Upper lobe of right lung (tissue), 1 donor: Measurements from ENCODE around the gene SDS. TPM values are rescaled to one million over a fixed set of nuclear protein-coding genes. Genes with fewer than 3 reads are reported as not detected.

ENCODE experiments used
- ATAC-seq: fragments of 200-7000 bp; cut with Tn5 transposase; one replicate; pipeline ENCODE4 v1.9.1; 2020; ENCODE audit warnings: mild to moderate bottlenecking, moderate library complexity
- DNase-seq: peaks from one replicate; pipeline ENCODE4 v3.0.0-alpha.2; 2020
- H3K27ac ChIP-seq: fragments of 200-600 bp; one replicate; pipeline ENCODE4 v1.8.0; 2022
- H3K27me3 ChIP-seq: fragments of 200-600 bp; one replicate; pipeline ENCODE4 v1.8.0; 2022; ENCODE audit warnings: mild to moderate bottlenecking
- H3K36me3 ChIP-seq: fragments of 200-600 bp; one replicate; pipeline ENCODE4 v1.8.0; 2022
- H3K4me1 ChIP-seq: fragments of 200-600 bp; one replicate; pipeline ENCODE4 v1.8.0; 2022
- H3K4me3 ChIP-seq: fragments of 200-600 bp; one replicate; pipeline ENCODE4 v1.8.0; 2022; ENCODE audit warnings: mild to moderate bottlenecking
- H3K9me3 ChIP-seq: fragments of 200-600 bp; one replicate; pipeline ENCODE4 v1.8.0; 2022
- intact Hi-C: fragments of 100-400 bp; cut with DNase I; formaldehyde crosslinking; loops from one replicate; pipeline ENCODE4 v1.11.0; 2022
- total RNA-seq: library from RNA; stranded (reverse); fragmentation: NEBNext Ultra II Directional; extraction: Animal tissue kit (Norgen Biotek cat#: 25700); gene quantifications from one replicate; pipeline ENCODE4 v1.2.1, GENCODE V29; 2021
- TF ChIP-seq, protein P1 (sequence below): fragments of 200-600 bp; IDR thresholded peaks from one replicate; pipeline ENCODE4 v1.8.0; 2022; ENCODE audit warnings: antibody characterized with exemption
- donor health status: DM: no; HTN: yes; CAD: no; lungs with severe emphysema.

SDS gene
- total RNA-seq, 1 donor from 2014 or later = 2.4 TPM

- Histone ChIP-seq H3K4me3 (no peak overlapping the region), H3K4me1 (no peaks in the 10 kb centered on the region), H3K36me3 (no peaks in the 10 kb centered on the region), H3K27me3 (no peaks in the 10 kb centered on the region), H3K9me3 (no peaks in the 10 kb centered on the region), H3K27ac (no peak overlapping the region)
- TF ChIP-seq, protein P1, sequence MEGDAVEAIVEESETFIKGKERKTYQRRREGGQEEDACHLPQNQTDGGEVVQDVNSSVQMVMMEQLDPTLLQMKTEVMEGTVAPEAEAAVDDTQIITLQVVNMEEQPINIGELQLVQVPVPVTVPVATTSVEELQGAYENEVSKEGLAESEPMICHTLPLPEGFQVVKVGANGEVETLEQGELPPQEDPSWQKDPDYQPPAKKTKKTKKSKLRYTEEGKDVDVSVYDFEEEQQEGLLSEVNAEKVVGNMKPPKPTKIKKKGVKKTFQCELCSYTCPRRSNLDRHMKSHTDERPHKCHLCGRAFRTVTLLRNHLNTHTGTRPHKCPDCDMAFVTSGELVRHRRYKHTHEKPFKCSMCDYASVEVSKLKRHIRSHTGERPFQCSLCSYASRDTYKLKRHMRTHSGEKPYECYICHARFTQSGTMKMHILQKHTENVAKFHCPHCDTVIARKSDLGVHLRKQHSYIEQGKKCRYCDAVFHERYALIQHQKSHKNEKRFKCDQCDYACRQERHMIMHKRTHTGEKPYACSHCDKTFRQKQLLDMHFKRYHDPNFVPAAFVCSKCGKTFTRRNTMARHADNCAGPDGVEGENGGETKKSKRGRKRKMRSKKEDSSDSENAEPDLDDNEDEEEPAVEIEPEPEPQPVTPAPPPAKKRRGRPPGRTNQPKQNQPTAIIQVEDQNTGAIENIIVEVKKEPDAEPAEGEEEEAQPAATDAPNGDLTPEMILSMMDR = no peak
- intact Hi-C loops = no loop called here
- DNase-seq (no peak), ATAC-seq (peak; percentile 86)
Observed at GRCh38 chr12:113346353-113346752, 57.3 kb downstream of the SDS start.

DNA sequence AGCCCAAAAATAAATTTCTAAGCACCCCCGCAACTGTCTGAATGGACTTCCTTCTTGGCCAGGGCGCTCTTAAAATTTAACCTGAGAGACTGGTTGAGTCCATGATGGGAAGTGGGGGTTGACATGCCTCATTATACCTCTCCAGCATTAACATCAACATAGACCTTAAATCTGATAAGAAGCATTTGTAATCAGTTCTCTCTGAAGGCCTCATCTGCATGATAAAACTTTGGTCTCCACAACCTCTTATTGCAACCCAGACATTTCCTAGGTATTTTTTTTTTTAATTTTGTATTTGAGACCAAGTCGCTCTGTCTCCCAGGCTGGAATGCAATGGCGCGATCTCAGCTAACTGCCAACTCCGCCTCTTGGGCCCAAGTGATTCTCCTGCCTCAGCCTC lies 58.4 kb downstream of the SDS start:
- H3K4me1 ChIP-seq = no peaks in the 10 kb centered on the region
- ATAC-seq (no peak), DNase-seq (no peak)
- H3K9me3 ChIP-seq = no peaks in the 10 kb centered on the region
- intact Hi-C loops = no loop called here
- H3K36me3 ChIP-seq = no peaks in the 10 kb centered on the region
- TF ChIP-seq, protein P1 = no peak
- H3K27me3 ChIP-seq = no peaks in the 10 kb centered on the region
- no peak overlapping the region for H3K4me3 ChIP-seq
- no peak overlapping the region for H3K27ac ChIP-seq

Other genes starting within 250 kb of the SDS start
- 55.8 TPM for gene DDX54, start 218.4 kb downstream of the SDS start, total RNA-seq
- gene RITA1, start 218.2 kb downstream of the SDS start, total RNA-seq = 16.4 TPM
- 51.9 TPM for gene TPCN1, start 182.4 kb downstream of the SDS start, total RNA-seq
- gene SLC8B1, start 68.8 kb downstream of the SDS start, total RNA-seq = 42.8 TPM
- gene PLBD2, start 45.3 kb downstream of the SDS start, total RNA-seq = 41.0 TPM
- gene SDSL, start 18.5 kb upstream of the SDS start, total RNA-seq = 10.7 TPM
- gene LHX5, start 68.0 kb upstream of the SDS start, total RNA-seq = not detected